Fibroblast of skin of left quadriceps (primary cell): Measurements from ENCODE around the gene GMPR2.

Experiments used
- DNase-seq, 2 experiments: peaks; one replicate each; pipeline ENCODE4 v3.0.0-alpha.2; 2013; ENCODE audit warnings: low read depth in 2 of 2

The GMPR2 gene

DNA sequence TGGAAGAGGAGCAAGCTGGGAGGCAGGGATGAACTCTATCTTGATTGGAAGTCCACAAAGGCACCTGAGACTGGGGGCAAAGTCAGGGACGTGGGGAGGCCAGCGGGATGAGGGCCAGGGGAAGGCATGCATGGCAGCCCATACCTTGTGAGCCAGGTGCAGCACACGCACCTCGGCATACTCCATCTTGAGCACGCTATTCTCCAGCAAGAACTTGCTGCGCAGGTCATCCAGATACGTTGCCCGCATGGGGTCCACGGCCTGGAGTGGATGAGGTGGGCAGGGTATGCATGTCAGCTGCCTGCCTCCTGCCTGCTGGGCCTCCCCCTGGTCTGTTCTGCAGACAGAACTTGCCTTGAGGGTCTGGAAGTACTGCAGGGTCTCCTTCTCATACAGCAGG lies 34.8 kb downstream of the GMPR2 start:
- no peak for DNase-seq

- DNase-seq: no peak
Measured at GRCh38 chr14:24268225-24268624, 35.5 kb downstream of the GMPR2 start.

- DNase-seq: no peak
Measured at GRCh38 chr14:24269368-24269767, 36.6 kb downstream of the GMPR2 start.

GRCh38 chr14:24269910-24270536 lies 37.3 kb downstream of the GMPR2 start:
- no peak for DNase-seq

- no peak for DNase-seq
Measured at GRCh38 chr14:24270537-24271133, 37.9 kb downstream of the GMPR2 start.

DNA sequence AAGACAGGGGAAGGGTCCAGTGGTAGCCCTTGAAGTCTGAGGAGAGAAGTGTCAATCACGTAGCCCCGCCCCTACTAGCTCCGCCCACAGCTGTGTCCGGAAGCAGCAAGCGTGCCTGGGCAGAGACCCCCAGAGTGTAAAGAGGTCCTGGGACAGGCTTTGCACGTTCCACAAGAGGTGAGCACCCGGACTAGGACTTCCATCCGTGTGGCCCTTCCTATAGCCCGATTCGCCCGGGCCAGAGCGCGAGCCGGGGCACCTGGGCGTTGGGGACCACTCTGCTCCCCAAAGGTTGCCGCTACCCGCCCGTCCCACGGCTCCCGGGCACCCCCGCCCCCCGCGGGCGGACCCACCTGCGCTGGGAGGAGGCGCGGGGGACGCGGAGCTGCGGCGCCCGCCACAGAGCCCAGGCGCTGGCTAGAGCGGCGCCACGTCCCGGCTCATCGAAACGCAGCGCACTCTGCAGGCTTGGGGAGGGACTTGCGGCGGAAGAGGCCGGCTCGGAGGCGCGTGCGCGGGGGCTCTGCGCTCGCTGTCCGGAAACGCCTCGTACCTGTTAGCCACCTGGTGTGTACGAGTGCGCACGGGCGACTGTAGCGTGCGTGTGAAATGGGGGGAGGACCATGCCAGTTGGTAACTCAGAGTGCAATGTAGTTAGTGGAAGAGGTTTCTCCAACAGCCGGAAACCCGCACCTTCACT lies 38.6 kb downstream of the GMPR2 start, which contains the start of gene RABGGTA:
Gene RABGGTA, minus strand, starts transcription at position 464 of the 700 bp plus-strand sequence. CDS start 482 bp downstream, outside the sequence.
- DNase-seq: peak; percentile 60 to 64

DNA sequence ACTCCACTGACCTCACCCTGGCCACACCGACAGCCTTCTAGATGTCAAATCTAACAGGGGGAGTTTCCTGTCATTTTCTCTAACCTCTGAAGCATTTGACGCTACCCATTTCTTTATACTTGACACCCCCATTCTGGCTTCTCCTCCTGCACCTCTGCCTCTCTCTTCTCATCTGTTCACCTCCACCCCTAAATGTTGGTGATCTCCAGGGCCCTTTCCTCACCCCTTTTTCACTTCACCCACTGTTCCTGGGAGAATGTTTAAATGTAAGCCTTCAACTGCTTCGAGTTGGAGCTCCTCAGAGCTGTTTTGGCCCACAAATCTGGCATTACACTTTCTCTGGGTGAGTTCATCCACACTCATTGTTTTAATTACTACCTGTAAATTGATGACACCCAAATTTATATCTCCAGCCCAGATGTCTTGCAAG lies 39.1 kb downstream of the GMPR2 start:
- no peak for DNase-seq

GRCh38 chr14:24272467-24272866 lies 39.7 kb downstream of the GMPR2 start:
- no peak for DNase-seq

DNA sequence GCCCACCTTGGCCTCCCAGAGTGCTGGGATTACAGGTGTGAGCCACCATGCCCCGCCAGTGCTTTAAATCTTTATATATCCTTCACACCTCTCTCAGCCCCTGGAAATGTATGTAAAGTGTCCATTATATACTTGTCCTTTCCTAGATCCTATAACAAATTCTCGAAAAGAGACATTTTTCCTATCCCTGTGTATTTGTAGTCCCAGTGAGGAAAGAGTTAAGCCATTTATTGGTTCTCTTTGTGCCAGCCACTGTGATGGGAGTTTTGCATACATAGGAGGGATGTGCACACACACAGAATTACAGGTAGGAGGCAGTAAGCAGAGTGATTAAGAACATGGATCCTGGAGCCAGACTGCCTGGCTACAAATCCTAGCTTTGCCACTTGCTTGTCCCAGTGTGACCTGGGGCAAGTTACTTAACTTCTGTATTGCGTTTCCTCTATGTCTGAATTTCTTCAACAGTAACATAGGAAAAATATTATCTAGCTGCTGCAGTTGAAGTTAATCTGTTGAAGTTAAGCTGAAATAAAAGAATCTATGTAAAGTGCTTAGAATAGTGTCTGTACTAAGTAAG lies 40.8 kb downstream of the GMPR2 start:
- no peak for DNase-seq

DNA sequence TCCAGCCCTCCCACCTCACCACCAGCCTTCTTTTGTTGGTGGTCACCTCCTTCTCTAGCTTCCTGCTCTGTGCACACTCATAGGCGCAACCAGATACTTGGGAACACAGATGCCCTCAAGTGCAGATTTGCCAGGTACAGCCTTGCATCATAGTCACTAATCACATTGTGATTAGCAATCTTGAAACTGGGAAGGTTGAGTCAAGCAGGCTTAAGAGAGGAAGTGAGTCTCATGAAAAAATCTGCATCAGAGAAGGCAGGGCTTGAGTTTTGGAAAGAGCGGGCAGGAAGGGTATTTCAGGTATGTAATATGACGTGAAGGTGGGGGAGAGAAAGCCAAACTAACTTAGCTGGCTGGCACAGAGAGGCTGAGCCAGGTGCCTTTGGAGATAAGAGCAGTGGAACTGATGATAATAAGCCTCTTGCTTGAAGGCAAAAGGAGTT lies 41.4 kb downstream of the GMPR2 start:
- DNase-seq: no peak

- no peak for DNase-seq
Measured at GRCh38 chr14:24277071-24277470, 44.3 kb downstream of the GMPR2 start.

DNA sequence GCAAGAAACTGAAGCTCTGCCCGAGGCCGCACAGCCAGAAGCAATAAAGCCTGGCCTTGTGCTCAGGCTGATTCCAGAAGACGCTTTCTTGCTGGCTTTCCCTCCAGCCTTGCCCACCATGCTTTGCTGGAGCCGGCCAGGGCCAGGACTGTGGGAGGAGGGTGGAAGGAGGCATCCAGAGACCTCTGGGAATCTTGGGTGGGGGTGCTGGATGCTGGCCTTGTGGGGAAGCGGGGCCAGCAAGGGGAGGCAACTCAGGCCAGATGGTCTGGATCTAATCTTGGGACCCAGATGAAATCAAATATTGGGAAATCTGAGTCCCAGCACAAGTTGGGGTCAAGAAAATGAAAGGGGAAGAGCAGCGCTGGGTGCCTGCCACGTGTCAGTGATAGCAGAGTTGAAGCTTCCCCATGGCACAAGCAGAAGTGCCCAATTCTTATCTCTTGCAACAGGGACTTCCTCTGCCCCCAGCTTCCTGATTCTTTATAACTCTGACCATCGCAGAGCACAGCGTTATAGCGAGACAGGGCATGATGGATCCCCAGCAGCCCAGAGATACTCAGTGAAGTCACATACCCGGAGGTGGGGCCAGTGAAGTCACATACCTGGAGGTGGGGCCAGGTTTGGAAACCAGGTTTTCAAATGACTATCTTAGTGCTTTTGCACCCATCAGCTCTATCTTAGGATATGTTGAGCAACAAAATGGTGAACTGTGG lies 45.0 kb downstream of the GMPR2 start:
- no peak for DNase-seq

GRCh38 chr14:24278424-24278823 lies 45.7 kb downstream of the GMPR2 start:
- DNase-seq: no peak

- DNase-seq: no peak
Measured at GRCh38 chr14:24279301-24280186, 46.8 kb downstream of the GMPR2 start.

DNA sequence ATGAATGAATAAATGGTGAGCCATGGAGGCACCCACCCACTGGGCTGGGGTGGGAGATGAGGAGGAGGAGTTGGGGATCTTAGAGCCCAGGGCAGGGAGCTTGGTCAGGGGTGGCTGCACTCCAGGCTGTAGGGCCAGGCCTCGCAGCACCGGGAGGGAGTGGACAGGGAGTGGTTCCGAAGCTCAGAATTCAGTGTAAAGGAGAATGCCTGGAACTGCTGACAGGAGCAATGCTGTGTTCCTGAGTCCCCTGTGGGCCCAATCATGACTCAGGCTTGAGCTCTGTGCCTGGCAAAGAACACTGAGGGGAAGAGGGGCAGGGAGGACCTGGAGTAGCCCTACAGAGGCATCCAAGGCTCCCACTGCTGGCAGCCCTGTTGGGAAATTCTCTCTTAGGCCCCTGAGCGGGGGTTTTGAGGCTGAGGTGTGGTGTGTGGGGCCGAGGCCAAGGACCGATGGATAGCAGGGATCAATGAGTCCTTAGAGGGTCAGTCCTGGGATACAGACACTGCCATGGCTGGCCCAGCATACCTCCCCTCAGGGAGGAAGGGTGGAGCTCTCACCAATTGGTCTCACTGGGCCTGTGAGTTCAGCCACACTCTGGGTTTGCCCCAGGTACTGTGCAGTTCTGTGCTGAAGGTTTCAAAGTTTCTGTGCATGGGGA lies 48.2 kb downstream of the GMPR2 start:
- no peak for DNase-seq

GRCh38 chr14:24281636-24282035 lies 48.9 kb downstream of the GMPR2 start:
- no peak for DNase-seq

DNA sequence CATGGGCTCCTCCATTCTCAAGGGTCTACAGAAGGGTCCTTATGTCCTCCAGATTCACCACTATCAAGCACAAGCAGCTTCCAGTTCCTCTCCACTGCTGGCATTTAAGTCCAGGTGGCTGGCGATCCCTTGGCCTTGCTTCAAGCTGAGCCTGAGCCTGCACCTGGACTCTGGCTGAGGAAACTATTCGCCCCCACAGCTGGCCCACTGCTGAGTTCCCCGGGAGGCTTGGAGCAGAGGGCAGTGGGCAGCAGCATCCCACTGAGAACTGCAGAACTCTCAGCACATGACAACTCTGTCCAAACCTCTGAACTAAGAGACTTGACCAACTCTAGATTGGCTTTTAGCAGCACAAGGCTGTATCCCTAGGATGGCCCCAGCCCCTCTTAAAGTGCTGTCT lies 50.0 kb downstream of the GMPR2 start:
- no peak for DNase-seq

- no peak for DNase-seq
Measured at GRCh38 chr14:24283796-24284460, 51.2 kb downstream of the GMPR2 start.

DNA sequence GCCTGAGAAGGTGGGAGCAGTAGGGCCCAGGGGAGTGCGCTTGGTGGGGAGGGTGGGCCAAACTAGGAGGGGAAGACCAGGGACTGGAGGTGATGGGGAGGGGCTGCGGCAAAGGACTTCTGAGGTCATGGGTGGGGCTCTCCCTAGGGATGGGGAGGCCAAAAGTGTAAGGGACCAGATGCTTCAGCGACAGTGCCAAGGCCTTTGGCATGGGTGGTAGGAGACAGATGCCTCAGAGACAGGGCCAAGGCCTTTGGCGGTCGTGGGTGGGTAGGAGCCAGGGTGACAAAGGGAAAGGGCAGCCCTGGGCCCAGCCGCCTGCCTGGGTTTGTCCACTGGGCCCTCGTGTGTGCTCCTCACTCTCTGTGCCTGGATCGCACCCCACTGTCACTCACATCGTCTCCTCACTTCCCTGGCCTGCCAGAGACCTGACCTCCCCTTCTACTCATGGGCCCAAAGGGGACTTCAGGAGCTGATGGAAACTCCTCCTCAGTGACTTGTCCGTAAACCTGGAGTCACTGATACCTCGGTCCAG lies 51.8 kb downstream of the GMPR2 start:
- DNase-seq: no peak

DNA sequence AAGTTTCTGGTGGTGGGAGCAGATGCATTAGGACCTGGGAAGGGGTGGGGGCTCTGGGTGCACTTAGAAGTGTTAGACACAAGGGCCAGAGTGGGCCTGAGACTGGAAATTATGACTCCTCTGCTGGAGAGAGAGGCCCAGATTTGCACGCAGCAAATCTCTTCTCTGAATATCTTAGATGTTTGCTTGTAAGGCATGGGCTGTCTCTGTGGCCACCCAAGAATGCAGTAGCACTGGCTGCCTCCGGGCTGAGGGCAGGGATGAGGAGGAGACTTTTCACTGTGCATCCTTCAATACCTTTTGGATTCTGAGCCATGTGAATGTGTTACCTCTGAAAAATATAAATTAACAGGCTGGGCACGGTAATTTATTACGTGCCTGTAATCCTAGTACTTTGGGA lies 52.6 kb downstream of the GMPR2 start:
- no peak for DNase-seq
